ENCODE data around the gene NPPA.

DNA sequence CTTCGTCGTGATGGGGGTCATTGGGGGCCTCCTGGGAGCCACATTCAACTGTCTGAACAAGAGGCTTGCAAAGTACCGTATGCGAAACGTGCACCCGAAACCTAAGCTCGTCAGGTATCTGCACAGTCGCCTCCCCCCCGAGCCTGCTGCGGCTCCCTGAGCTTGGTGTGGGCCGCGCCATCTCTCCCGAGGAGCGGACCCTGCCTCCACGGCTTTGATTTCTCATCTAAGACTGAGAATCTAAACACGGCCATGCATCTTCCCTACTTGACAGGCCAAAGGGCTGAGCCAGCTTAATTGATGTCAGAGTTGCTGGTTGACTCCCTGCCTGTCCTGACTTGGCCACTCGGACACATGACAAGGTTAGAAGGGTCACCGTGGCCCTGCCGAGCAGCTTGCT, 19.1 kb downstream of the NPPA start:
- TF ChIP-seq CTCF (conservative IDR thresholded peaks at IDR 0.05 in 1 of 2, IDR thresholded peaks at IDR 0.05 in 1 of 2; ENCODE audit: low read depth in 1 of 2, low read length in 2 of 2) (no peak), EZH2 (IDR thresholded peaks at IDR 0.05; ENCODE audit: low read length, missing control alignments) (no peak)

All from fibroblast of lung (primary cell).